Motor neuron (in vitro differentiated cells): ENCODE measurements around the gene RSU1. TPM values are rescaled to one million over a fixed set of nuclear protein-coding genes. Genes with fewer than 3 reads are reported as not detected.
"Not testable (repeated sequence)": the region's sequence is repeated elsewhere in the genome, so short reads cannot be mapped to it uniquely, and the experiment has no call there.

Experiments used
- ATAC-seq, 8 experiments: fragments of 200-7000 bp; cut with Tn5 transposase; replicated peaks in 6 of 8; 2 replicates each; pipeline ENCODE4 v1.8.0; 2021; ENCODE audit warnings: mild to moderate bottlenecking in 8 of 8, moderate library complexity in 8 of 8
- H3K27ac ChIP-seq, 2 donors: fragments of 250-450 bp; sonication (Bioruptor Pico); 2 replicates each; pipeline ENCODE4 v1.9.0; 2021; ENCODE audit warnings: antibody characterized with exemption in 2 of 2, mild to moderate bottlenecking in 2 of 2, moderate library complexity in 1 of 2
- H3K4me1 ChIP-seq, 2 donors: fragments of 250-450 bp; sonication (Bioruptor Pico); replicated peaks in 1 of 2; 2 replicates each; pipeline ENCODE4 v1.6.1; 2021; ENCODE audit warnings: antibody characterized with exemption in 2 of 2, mild to moderate bottlenecking in 2 of 2, moderate library complexity in 1 of 2
- H3K4me3 ChIP-seq, 5 donors: fragments of 250-450 bp; sonication (Bioruptor Pico); 2 replicates each; pipeline ENCODE4 v1.9.0; 2021; ENCODE audit warnings: antibody characterized with exemption in 5 of 5, mild to moderate bottlenecking in 5 of 5, moderate library complexity in 4 of 5
- WGBS, 10 experiments: fragments of 450-650 bp; shearing (Covaris generic); methylation state at CpG; one replicate each; pipeline ENCODE4 v1.0.0; 2022; 5-methylcytosine and 5-hydroxymethylcytosine counted together
- in situ Hi-C, 9 experiments: fragments of 400-800 bp; cut with MboI; loops; one replicate each; pipeline ENCODE4 v1.15.0; 2021; ENCODE audit warnings: low sequenced_read_pairs in 9 of 9, low pct_unique_long_range_greater_than_20kb in 2 of 9; ENCODE audit not compliant: unreplicated experiment in 9 of 9
- total RNA-seq, 8 experiments: library from RNA; unstranded; fragments of 300-600 nt; gene quantifications; 2 replicates each; pipeline versions ENCODE4 v1.2.3 to v1.2.4, GENCODE V29; 2022

Gene RSU1
- total RNA-seq, 8 experiments from 2014 or later = 20.9 to 55.9 (median 35.0) TPM

- peaks cover 0 to 33% of the 10 kb centered on the region in 2 donors for H3K4me1 ChIP-seq
- WGBS, 10 experiments = 92 to 100% (median 97%) methylated on average over 1 to 11 of the region's 11 CpGs; no CpG with 5 or more reads in 1 of the 10 experiments
- H3K4me3 ChIP-seq = no peak overlapping the region
- no peak overlapping the region for H3K27ac ChIP-seq
- in situ Hi-C loops = no loop called here
- ATAC-seq = no peak
Observed at GRCh38 chr10:16773334-16773733, 43.9 kb downstream of the RSU1 start.

- no peak overlapping the region for H3K4me3 ChIP-seq
- WGBS, 10 experiments = 70 to 100% (median 90%) methylated on average over 1 to 6 of the region's 6 CpGs; no CpG with 5 or more reads in 2 of the 10 experiments
- in situ Hi-C loops = no loop called here
- H3K4me1 ChIP-seq = peaks cover 0 to 30% of the 10 kb centered on the region in 2 donors
- no peak for ATAC-seq
- no peak overlapping the region for H3K27ac ChIP-seq
Observed at GRCh38 chr10:16770670-16771069, 46.6 kb downstream of the RSU1 start.

GRCh38 chr10:16770141-16770540 is 47.1 kb downstream of the RSU1 start:
- Histone ChIP-seq H3K4me1 (peaks cover 0 to 34% of the 10 kb centered on the region in 2 donors), H3K27ac (no peak overlapping the region), H3K4me3 (no peak overlapping the region)
- in situ Hi-C loops = no loop called here
- ATAC-seq = no peak
- WGBS, 10 experiments = 95 to 100% (median 100%) methylated on average over 1 to 3 of the region's 8 CpGs; no CpG with 5 or more reads in 5 of the 10 experiments

GRCh38 chr10:16769331-16769730 is 47.9 kb downstream of the RSU1 start:
- H3K27ac ChIP-seq = no peak overlapping the region
- no peak for ATAC-seq
- in situ Hi-C loops = no loop called here
- no peak overlapping the region for H3K4me3 ChIP-seq
- WGBS, 10 experiments = 17 to 100% (median 91%) methylated on average over 1 to 4 of the region's 7 CpGs; no CpG with 5 or more reads in 2 of the 10 experiments
- peaks cover 0 to 36% of the 10 kb centered on the region in 2 donors for H3K4me1 ChIP-seq

- in situ Hi-C loops = no loop called here
- no peak overlapping the region for H3K4me3 ChIP-seq
- ATAC-seq = no peak
- WGBS, 10 experiments = 80 to 100% (median 97%) methylated on average over 1 to 5 of the region's 5 CpGs; no CpG with 5 or more reads in 4 of the 10 experiments
- H3K4me1 ChIP-seq = peaks cover 0 to 36% of the 10 kb centered on the region in 2 donors
- no peak overlapping the region for H3K27ac ChIP-seq
Observed at GRCh38 chr10:16768702-16769101, 48.5 kb downstream of the RSU1 start.

- no peak for ATAC-seq
- no peak overlapping the region for H3K27ac ChIP-seq
- in situ Hi-C loops = no loop called here
- WGBS, 10 experiments = 82 to 100% (median 91%) methylated on average over 1 to 11 of the region's 12 CpGs
- H3K4me1 ChIP-seq = peaks cover 0 to 17% of the 10 kb centered on the region in 2 donors
- no peak overlapping the region for H3K4me3 ChIP-seq
Observed at GRCh38 chr10:16765509-16766375, 51.5 kb downstream of the RSU1 start.

- in situ Hi-C loops = no loop called here
- WGBS, 10 experiments = 60 to 100% (median 93%) methylated on average over 2 to 6 of the region's 8 CpGs; no CpG with 5 or more reads in 6 of the 10 experiments
- Histone ChIP-seq H3K4me3 (no peak overlapping the region), H3K27ac (no peak overlapping the region), H3K4me1 (peaks cover 0 to 8% of the 10 kb centered on the region in 2 donors)
- ATAC-seq = no peak
Observed at GRCh38 chr10:16761300-16761699, 55.9 kb downstream of the RSU1 start.

- Histone ChIP-seq H3K4me1 (peaks cover 6 to 13% of the 10 kb centered on the region in 2 donors), H3K27ac (no peak overlapping the region), H3K4me3 (no peak overlapping the region)
- ATAC-seq = peak in 1 of 8 experiments; percentile 43
- 60 to 100% (median 87%) methylated on average over 1 to 5 of the region's 12 CpGs; no CpG with 5 or more reads in 1 of the 10 experiments for WGBS, 10 experiments
- in situ Hi-C loops = no loop called here
Observed at GRCh38 chr10:16756561-16757221, 60.5 kb downstream of the RSU1 start.

- peaks cover 6 to 13% of the 10 kb centered on the region in 2 donors for H3K4me1 ChIP-seq
- no peak overlapping the region for H3K27ac ChIP-seq
- H3K4me3 ChIP-seq = no peak overlapping the region
- ATAC-seq = no peak
- 71 to 94% (median 83%) methylated on average over 1 to 6 of the region's 6 CpGs; no CpG with 5 or more reads in 2 of the 10 experiments for WGBS, 10 experiments
- in situ Hi-C loops = no loop called here
Observed at GRCh38 chr10:16754765-16755164, 62.5 kb downstream of the RSU1 start.

GRCh38 chr10:16752849-16753248 is 64.4 kb downstream of the RSU1 start:
- H3K27ac ChIP-seq, in situ Hi-C loops, H3K4me3 ChIP-seq: not testable (repeated sequence)
- 52 to 100% (median 80%) methylated on average over 1 to 6 of the region's 6 CpGs; no CpG with 5 or more reads in 2 of the 10 experiments for WGBS, 10 experiments
- ATAC-seq = peak in 4 of 8 experiments; percentile 23 to 68 (median 44)
- H3K4me1 ChIP-seq = peaks cover 6 to 13% of the 10 kb centered on the region in 2 donors

- Histone ChIP-seq H3K27ac (no peak overlapping the region), H3K4me1 (peaks cover 6 to 13% of the 10 kb centered on the region in 2 donors), H3K4me3 (no peak overlapping the region)
- ATAC-seq = no peak
- in situ Hi-C loops = no loop called here
- 60 to 100% (median 90%) methylated on average over 1 to 3 of the region's 4 CpGs; no CpG with 5 or more reads in 2 of the 10 experiments for WGBS, 10 experiments
Observed at GRCh38 chr10:16752099-16752498, 65.1 kb downstream of the RSU1 start.

GRCh38 chr10:16751244-16751643 is 66.0 kb downstream of the RSU1 start:
- in situ Hi-C loops = no loop called here
- Histone ChIP-seq H3K4me3 (no peak overlapping the region), H3K4me1 (peaks cover 6 to 13% of the 10 kb centered on the region in 2 donors), H3K27ac (no peak overlapping the region)
- WGBS, 10 experiments = 83 to 100% (median 97%) methylated on average over 1 to 8 of the region's 8 CpGs; no CpG with 5 or more reads in 2 of the 10 experiments
- no peak for ATAC-seq

GRCh38 chr10:16750461-16750860 is 66.8 kb downstream of the RSU1 start:
- H3K27ac ChIP-seq = no peak overlapping the region
- H3K4me1 ChIP-seq = peaks cover 6 to 13% of the 10 kb centered on the region in 2 donors
- ATAC-seq = no peak
- in situ Hi-C loops = no loop called here
- no peak overlapping the region for H3K4me3 ChIP-seq
- 68 to 100% (median 100%) methylated on average over 1 to 3 of the region's 3 CpGs; no CpG with 5 or more reads in 1 of the 10 experiments for WGBS, 10 experiments
